GM20000 (cell line): Measurements from ENCODE around the gene ETNPPL.

Experiments
- DNase-seq: peaks from one replicate; pipeline ENCODE4 v3.0.0; 2012; ENCODE audit warnings: low spot score
- TF ChIP-seq, protein P1 (sequence below): IDR thresholded peaks from 2 replicates; pipeline ENCODE4 v1.5.1; 2012; ENCODE audit warnings: mild to moderate bottlenecking, control low read depth; ENCODE audit errors: extremely low read depth, missing control alignments

Gene ETNPPL

DNA sequence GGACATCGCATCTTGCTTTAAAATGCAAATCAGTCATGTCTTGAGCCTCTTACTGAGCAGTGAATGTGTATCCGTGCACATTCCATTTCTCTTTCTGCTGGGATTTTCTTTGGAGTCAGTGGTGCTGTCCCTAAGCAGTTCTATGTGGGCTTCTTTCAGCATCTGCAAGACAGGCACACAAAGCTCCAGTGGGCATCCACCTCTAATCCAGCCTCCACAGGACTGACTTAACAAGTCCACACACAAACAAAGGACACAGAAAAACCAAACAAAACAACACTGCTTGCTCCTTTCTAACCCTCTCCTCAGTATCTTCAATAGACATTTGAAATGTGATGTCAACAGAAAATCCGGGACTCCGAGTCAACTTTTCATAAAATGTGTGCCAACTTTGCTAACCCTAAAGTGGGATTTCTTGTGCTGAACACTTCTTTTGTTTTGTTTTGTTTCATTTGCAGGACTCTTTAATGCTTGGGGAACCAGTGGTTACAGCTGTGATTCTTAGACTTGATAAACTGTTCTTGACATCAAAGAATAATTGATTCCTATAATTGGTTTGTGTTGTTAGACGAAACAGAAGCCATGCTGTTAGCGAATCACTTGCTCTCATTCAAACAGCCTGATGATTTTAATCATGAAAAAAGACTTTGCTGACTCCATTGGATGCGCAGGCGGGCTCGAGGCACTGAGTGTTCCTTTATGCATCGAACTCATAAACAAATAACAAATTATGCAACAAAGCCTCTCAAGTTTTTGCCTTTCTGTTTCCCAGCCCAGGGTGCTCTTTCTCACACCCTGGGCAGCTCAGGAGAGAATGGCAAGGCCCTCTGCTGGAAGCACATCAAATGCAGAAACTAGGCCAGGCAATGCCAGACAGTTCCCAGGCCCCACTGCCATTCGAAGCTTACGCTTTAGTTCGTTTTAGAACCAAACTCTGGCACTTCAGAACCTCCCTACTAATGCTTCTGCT is 20.1 kb downstream of the ETNPPL start:
- TF ChIP-seq, protein P1, sequence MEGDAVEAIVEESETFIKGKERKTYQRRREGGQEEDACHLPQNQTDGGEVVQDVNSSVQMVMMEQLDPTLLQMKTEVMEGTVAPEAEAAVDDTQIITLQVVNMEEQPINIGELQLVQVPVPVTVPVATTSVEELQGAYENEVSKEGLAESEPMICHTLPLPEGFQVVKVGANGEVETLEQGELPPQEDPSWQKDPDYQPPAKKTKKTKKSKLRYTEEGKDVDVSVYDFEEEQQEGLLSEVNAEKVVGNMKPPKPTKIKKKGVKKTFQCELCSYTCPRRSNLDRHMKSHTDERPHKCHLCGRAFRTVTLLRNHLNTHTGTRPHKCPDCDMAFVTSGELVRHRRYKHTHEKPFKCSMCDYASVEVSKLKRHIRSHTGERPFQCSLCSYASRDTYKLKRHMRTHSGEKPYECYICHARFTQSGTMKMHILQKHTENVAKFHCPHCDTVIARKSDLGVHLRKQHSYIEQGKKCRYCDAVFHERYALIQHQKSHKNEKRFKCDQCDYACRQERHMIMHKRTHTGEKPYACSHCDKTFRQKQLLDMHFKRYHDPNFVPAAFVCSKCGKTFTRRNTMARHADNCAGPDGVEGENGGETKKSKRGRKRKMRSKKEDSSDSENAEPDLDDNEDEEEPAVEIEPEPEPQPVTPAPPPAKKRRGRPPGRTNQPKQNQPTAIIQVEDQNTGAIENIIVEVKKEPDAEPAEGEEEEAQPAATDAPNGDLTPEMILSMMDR: no peak
- no peak for DNase-seq

DNA sequence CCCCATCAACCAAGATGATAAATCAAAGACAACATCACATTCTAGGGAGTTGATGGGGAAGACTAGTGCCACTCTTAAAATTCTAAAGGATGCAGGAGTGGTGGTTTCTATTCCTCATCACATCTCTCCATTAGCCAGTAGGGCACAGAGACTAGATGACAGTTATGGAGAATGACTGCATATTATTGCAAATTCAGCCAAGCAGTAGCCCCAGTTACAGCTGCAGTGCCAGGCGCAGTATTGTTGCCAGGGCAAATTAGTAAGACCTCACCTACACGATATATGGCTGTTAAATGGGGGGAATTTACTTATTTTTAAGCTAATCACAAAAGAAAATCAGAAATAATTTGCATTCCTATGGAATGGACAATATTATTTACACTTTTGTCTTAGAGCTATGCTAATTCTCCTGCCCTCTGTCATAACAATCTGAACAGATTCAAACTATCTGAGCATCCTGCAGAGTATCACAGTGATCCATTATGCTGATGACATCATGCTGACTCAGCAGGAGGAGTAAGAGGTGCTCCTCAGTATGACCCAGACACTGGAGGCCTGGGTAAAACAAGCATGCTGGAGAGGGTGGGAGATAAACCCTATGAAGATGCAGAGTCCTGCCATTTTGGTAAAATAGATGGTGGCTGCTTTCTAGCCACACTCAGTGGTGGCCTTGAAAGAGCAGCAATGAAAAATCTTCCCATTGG is 24.7 kb downstream of the ETNPPL start:
- TF ChIP-seq, protein P1: no peak
- no peak for DNase-seq

DNA sequence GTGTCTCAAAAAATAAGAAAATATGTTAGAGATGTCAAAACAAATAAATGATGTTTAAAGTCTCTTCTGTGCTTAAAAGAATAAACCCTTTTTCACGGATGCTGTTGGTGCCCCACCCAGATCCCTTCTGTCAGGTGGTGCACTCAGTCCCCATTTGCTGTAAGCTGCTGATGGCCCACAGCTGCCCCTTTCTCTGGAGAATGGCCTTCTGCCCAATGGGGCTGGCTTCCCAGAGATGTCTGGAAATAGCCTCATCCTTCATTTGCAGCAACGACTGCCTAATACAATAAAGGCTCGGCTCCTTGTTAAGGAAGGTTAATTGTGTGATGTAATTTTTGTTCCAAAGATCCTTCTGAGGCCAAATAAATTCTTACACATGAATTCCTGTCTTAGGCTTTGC is 31.8 kb downstream of the ETNPPL start:
- DNase-seq: no peak
- TF ChIP-seq, protein P1: no peak

DNA sequence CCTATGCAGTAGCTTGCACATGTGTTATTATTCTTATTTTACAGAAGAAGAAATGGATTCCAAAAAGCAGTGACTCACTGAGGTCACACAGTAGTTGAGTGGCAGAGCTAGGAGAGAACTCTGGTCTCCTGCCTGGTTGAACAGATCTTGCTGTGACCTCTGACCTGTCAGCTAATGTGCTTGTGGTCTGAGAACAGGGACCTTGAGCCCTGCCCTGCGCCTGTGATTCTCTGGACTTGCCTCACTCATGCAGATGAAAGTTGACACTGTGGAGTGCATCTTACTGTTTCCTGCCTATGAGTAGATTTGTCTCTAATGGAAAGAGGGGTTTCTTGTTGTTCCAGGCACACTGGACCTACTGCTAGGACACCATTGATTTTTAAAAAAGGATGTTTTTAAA is 32.3 kb downstream of the ETNPPL start:
- TF ChIP-seq, protein P1: no peak

DNA sequence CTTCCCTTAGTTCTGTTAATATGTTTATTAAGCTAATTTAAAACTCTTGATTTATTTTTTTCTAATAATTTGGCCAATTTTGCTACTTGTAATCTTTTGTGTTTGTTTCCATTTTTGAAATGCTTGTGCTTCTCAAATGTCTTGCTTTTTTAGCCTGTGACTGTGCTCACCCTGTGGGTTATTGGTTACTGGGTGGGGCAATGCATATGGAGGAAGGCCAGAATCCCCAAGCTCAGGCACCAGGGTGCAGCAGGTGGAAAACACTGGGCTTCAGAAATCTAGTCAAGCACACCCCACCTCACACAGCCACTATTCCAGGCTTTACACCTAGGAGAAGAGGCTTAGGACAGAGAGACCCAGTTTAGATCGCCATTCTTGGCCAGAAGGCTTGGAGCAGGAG is 33.1 kb downstream of the ETNPPL start:
- TF ChIP-seq, protein P1: no peak
- DNase-seq: no peak

More for the DNA sequence above, 32.3 kb downstream of the ETNPPL start:
- no peak for DNase-seq

DNA sequence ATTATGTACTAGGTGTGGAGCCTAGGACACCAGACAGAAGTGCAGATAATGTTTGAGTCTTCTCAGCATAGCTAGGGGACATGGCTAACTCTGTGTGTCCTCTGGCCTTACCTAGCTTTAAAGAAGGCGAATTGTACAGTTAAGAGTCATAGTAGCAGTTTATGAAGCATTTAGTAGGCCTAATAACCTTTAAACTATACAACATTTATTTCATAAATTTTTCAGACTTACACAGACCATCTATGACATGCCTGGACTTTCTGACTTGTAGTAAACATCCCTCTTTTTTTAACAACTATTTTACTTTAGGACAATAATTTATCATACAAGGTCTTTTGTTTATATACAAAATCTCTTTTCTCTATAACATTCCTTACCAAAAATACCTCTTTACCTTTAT is 37.4 kb downstream of the ETNPPL start:
- no peak for DNase-seq
- TF ChIP-seq, protein P1: no peak

DNA sequence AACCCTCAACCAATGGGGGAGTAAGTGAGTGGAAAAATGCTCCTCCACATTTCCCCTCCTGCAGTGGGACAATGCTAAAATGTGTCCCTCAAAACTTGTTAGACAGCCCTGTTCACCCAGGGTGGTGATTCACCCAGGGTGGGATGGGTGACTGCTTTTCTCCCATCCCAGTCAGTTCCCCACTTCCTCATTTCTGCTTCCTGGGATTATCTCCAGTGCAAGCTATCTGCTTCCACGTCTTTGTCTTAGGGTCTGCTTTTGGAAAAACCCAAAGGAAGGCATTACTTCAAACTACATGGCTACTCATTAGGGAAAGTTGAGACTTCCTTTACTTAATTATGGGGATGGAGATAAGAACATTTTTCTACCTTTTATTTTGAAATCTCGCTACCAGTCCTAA is 45.5 kb downstream of the ETNPPL start:
- no peak for DNase-seq
- TF ChIP-seq, protein P1: no peak
